GM06990 (cell line): ENCODE results near the gene UNK.

Experiments
- DNase-seq: peaks from one replicate; pipeline ENCODE4 v3.0.0-alpha.2; 2011; ENCODE audit not compliant: insufficient read length; ENCODE audit errors: extremely low read depth
- H3K27me3 ChIP-seq: replicated peaks from 2 replicates; pipeline ENCODE4 v1.6.0; 2011; ENCODE audit warnings: low read length; ENCODE audit not compliant: control insufficient read depth, insufficient read depth
- H3K36me3 ChIP-seq: 2 replicates; pipeline ENCODE4 v1.5.1; 2011; ENCODE audit warnings: low read length; ENCODE audit not compliant: control insufficient read depth, insufficient read depth
- H3K4me3 ChIP-seq: replicated peaks from 2 replicates; pipeline ENCODE4 v1.5.1; 2011; ENCODE audit warnings: low read depth, mild to moderate bottlenecking, control low read depth, low read length
- CTCF ChIP-seq: IDR thresholded peaks from 2 replicates; pipeline ENCODE4 v1.5.1; 2011; ENCODE audit warnings: low read length, control low read depth, mild to moderate bottlenecking, inconsistent platforms; ENCODE audit not compliant: insufficient read depth, poor library complexity, severe bottlenecking

UNK gene

GRCh38 chr17:75784473-75785015 lies at the start of gene UNK:
TSS of gene UNK (plus strand) at chr17:75784806. CDS start at chr17:75784881, 75 bp downstream.
- no peaks in the 10 kb centered on the region for H3K27me3 ChIP-seq
- no peak for TF ChIP-seq CTCF
- H3K4me3 ChIP-seq, result peak within 1 kb of the TSS; percentile 85
- DNase-seq, result peak; percentile 99
- no peaks in the 10 kb centered on the region; the same call in 1 of the 2 replicates for H3K36me3 ChIP-seq

- Histone ChIP-seq H3K4me3 (no peak overlapping the region), H3K36me3 (no peaks in the 10 kb centered on the region), H3K27me3 (no peaks in the 10 kb centered on the region)
- no peak for DNase-seq
- no peak for TF ChIP-seq CTCF
These were observed 48.3 kb upstream of the UNK start for GRCh38 chr17:75736173-75736835.

GRCh38 chr17:75737133-75737962 lies 47.3 kb upstream of the UNK start:
- no peak for DNase-seq
- Histone ChIP-seq H3K27me3 (no peaks in the 10 kb centered on the region), H3K36me3 (no peaks in the 10 kb centered on the region), H3K4me3 (no peak overlapping the region)
- no peak for TF ChIP-seq CTCF

GRCh38 chr17:75738218-75738802 lies 46.3 kb upstream of the UNK start:
- no peak for TF ChIP-seq CTCF
- Histone ChIP-seq H3K27me3 (no peaks in the 10 kb centered on the region), H3K36me3 (no peaks in the 10 kb centered on the region), H3K4me3 (no peak overlapping the region)
- peak; percentile 50 for DNase-seq

- H3K4me3 ChIP-seq, result no peak overlapping the region
- no peak for TF ChIP-seq CTCF
- no peaks in the 10 kb centered on the region for H3K36me3 ChIP-seq
- no peak for DNase-seq
- no peaks in the 10 kb centered on the region for H3K27me3 ChIP-seq
These were observed 45.4 kb upstream of the UNK start for GRCh38 chr17:75739174-75739573.
